ENCODE measurements around the gene FAM24B.
"Not testable (repeated sequence)": the region's sequence is repeated elsewhere in the genome, so short reads cannot be mapped to it uniquely, and the experiment has no call there.

The FAM24B gene, protein sequence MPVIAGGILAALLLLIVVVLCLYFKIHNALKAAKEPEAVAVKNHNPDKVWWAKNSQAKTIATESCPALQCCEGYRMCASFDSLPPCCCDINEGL

DNA sequence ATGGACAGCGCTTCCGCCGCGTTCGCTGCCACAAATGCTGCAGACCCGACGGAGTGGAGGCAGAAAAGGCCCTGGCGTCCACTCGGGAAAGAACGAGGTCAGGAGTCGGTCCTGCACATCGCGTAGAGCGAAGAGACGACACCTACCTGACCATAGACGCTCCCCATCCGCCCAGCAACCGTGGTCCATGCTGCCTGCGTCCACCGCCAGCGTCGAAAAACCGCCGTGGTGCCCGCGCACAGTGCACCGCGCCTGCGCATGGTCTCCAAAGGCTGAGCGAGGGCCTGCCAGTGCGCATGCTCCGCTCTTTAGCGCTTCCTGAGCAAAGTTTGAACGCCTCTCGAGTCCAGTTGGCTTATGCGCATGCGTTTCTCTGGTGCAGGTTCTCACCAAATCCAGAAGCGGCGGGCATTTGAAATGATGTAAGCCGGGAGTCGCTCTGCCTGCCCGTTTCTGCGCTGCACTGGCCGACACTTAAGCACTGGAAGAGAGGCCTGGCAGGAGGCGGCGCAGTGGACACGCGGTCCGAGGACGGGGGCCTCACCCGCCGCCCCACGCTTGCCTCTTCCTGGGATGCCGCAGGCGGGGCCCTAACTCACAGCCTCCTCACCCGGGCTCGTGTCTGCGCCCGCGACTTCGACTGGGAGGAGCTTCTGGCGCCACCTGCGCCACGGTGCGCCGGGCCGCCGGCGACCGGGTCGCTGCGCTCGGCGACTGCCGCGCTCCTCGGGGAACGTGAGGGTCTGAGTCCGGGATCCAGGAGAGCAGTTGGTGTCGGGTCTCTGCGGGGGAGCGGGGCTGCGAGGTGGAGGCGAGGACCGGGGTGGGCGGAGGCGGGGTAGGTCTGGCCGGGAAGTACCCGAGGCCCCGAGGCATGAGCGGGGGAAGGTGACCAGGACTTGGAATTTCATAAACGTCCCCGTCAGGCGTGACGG is at the start of gene FAM24B:
Gene FAM24B, minus strand, starts transcription at position 243 of the 935 bp plus-strand sequence. CDS start 29,066 bp downstream, outside the sequence.
- Mint-ChIP-seq H3K4me3 (peak within 1 kb of the TSS; percentile 89), H3K36me3 (peaks cover 10% of the 10 kb centered on the region), H3K27ac (peak within 1 kb of the TSS; percentile 96), H3K27me3 (no peaks in the 10 kb centered on the region), H3K4me1 (peaks cover 60% of the 10 kb centered on the region), H3K9me3 (no peaks in the 10 kb centered on the region)

- peaks cover 7% of the 10 kb centered on the region for H3K36me3 Mint-ChIP-seq
Measured at GRCh38 chr10:122915700-122916099, 36.3 kb upstream of the FAM24B start.

GRCh38 chr10:122911889-122912484 is 32.6 kb upstream of the FAM24B start:
- H3K4me1 Mint-ChIP-seq = no peaks in the 10 kb centered on the region
- H3K9me3 Mint-ChIP-seq = no peaks in the 10 kb centered on the region
- peaks cover 2% of the 10 kb centered on the region for H3K36me3 Mint-ChIP-seq
- H3K27ac Mint-ChIP-seq = no peak overlapping the region
- peaks cover 4% of the 10 kb centered on the region for H3K27me3 Mint-ChIP-seq
- H3K4me3 Mint-ChIP-seq = no peak overlapping the region

More at GRCh38 chr10:122915700-122916099, 36.3 kb upstream of the FAM24B start:
- Mint-ChIP-seq H3K9me3 (no peaks in the 10 kb centered on the region), H3K27me3 (peaks cover 4% of the 10 kb centered on the region), H3K4me1 (no peaks in the 10 kb centered on the region), H3K4me3 (no peak overlapping the region), H3K27ac (peak overlapping the region; percentile 55)

- H3K27me3 Mint-ChIP-seq = peaks cover 8% of the 10 kb centered on the region
- H3K4me1 Mint-ChIP-seq = no peaks in the 10 kb centered on the region
- H3K27ac Mint-ChIP-seq = no peak within 1 kb of the TSS
- no peak within 1 kb of the TSS for H3K4me3 Mint-ChIP-seq
- H3K36me3 Mint-ChIP-seq = no peaks in the 10 kb centered on the region
- H3K9me3 Mint-ChIP-seq = no peaks in the 10 kb centered on the region
Measured at GRCh38 chr10:122910310-122910709, 30.9 kb upstream of the FAM24B start, which contains the start of gene FAM24A. FAM24A (plus strand) TSS chr10:122910610; CDS start chr10:122911635, 1,025 bp downstream.

GRCh38 chr10:122903861-122904260 is 24.5 kb upstream of the FAM24B start:
- H3K4me3 Mint-ChIP-seq, H3K36me3 Mint-ChIP-seq, H3K27ac Mint-ChIP-seq, H3K4me1 Mint-ChIP-seq: not testable (repeated sequence)
- Mint-ChIP-seq H3K9me3 (peaks cover 26% of the 10 kb centered on the region), H3K27me3 (peaks cover 23% of the 10 kb centered on the region)

DNA sequence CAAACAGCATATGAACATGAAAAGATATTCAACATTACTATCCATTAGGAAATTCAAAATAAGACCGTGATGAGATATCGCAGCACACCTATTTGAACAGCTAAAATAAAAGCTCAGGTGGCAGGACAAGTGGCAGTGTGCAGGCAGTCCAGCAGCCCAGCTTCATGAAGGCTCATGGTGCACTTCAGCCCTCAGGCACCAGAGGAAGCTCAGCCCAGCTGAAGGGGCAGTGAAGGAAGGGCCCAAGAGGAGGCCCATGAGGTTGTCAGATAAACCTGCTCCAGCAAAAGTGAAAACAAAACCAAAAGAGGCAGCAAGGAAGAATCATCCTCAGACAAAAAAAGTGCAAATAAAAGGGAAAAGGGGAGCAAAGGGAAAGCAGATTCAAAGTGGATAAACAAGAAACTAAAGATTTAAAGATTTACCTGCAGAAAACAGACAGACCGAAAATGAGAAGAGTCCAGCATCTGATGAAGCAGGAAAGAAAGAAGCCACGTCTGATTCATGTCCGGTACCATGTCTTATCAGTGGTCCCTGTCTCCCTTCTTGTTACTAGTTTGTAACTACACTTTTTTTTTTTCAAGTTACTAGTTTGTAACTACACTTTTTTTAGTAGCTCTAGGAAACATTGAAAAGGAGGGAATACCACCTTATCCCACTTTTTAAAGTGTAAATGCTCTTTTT is 15.0 kb upstream of the FAM24B start:
- Mint-ChIP-seq H3K27me3 (peaks cover 1% of the 10 kb centered on the region), H3K9me3 (no peaks in the 10 kb centered on the region), H3K4me3 (no peak overlapping the region), H3K4me1 (no peaks in the 10 kb centered on the region), H3K27ac (no peak overlapping the region), H3K36me3 (no peaks in the 10 kb centered on the region)

DNA sequence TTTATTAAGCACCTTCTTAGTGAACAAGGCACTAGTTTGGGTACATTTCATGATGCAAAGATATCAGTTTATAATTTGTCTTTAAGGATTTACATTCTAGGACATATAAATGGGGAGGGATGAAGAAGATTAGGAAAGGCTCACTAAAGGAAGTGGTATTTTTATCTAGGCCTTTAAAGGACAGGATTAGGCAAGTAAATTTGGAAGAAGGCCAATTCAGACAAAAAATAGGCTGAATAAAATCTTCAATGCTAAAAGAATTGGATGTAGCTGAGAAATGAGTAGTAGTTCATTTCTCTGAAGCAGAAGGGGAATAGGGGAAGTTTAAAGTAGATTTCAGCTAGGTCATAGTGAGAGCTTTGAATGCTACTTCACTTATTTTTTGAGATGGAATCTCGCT is 4.8 kb upstream of the FAM24B start:
- no peak overlapping the region for H3K4me3 Mint-ChIP-seq
- H3K36me3 Mint-ChIP-seq = peaks cover 14% of the 10 kb centered on the region
- no peak overlapping the region for H3K27ac Mint-ChIP-seq
- peaks cover 18% of the 10 kb centered on the region for H3K4me1 Mint-ChIP-seq
- no peaks in the 10 kb centered on the region for H3K9me3 Mint-ChIP-seq
- no peaks in the 10 kb centered on the region for H3K27me3 Mint-ChIP-seq

- Mint-ChIP-seq H3K36me3 (peaks cover 10% of the 10 kb centered on the region), H3K4me3 (no peak overlapping the region), H3K4me1 (peaks cover 30% of the 10 kb centered on the region), H3K27me3 (no peaks in the 10 kb centered on the region), H3K27ac (no peak overlapping the region), H3K9me3 (no peaks in the 10 kb centered on the region)
Measured at GRCh38 chr10:122882766-122883165, 3.4 kb upstream of the FAM24B start.

GRCh38 chr10:122878799-122879338 is 512 bp downstream of the FAM24B start:
- peaks cover 9% of the 10 kb centered on the region for H3K36me3 Mint-ChIP-seq
- H3K9me3 Mint-ChIP-seq = no peaks in the 10 kb centered on the region
- no peaks in the 10 kb centered on the region for H3K27me3 Mint-ChIP-seq
- peak overlapping the region; percentile 65 for H3K27ac Mint-ChIP-seq
- H3K4me3 Mint-ChIP-seq = peak overlapping the region; percentile 89
- peaks cover 67% of the 10 kb centered on the region for H3K4me1 Mint-ChIP-seq

- Mint-ChIP-seq H3K27me3 (no peaks in the 10 kb centered on the region), H3K36me3 (peaks cover 10% of the 10 kb centered on the region), H3K27ac (no peak overlapping the region), H3K4me3 (peak overlapping the region; percentile 89), H3K4me1 (peaks cover 68% of the 10 kb centered on the region), H3K9me3 (no peaks in the 10 kb centered on the region)
Measured at GRCh38 chr10:122877264-122877663, 2.1 kb downstream of the FAM24B start.

DNA sequence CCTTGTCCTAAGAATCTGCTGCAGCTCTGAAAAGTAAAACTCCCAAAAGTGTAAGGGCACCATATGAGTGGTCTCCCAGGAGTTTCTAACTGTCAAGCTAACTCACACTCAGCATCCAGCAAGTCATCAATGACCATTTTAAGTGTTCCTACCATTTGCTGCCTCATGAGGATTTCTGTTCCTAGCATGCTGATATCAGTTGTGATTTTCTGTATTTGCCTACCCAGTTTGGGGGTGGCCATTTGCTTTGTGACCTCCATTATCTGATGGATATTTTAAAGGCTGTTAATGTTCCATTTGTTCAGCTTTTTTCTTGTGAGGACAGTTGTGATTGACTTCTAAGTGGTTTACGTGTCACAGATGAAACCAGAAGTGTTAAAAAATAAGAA is 2.9 kb downstream of the FAM24B start:
- H3K27ac Mint-ChIP-seq = no peak overlapping the region
- H3K4me1 Mint-ChIP-seq = peaks cover 66% of the 10 kb centered on the region

GRCh38 chr10:122875843-122876466 is 3.4 kb downstream of the FAM24B start:
- peaks cover 13% of the 10 kb centered on the region for H3K36me3 Mint-ChIP-seq
- H3K27me3 Mint-ChIP-seq = no peaks in the 10 kb centered on the region
- H3K4me1 Mint-ChIP-seq = peaks cover 66% of the 10 kb centered on the region
- H3K9me3 Mint-ChIP-seq = no peaks in the 10 kb centered on the region
- H3K4me3 Mint-ChIP-seq = no peak overlapping the region
- H3K27ac Mint-ChIP-seq = no peak overlapping the region

More for the DNA sequence above, 2.9 kb downstream of the FAM24B start:
- no peaks in the 10 kb centered on the region for H3K9me3 Mint-ChIP-seq
- H3K36me3 Mint-ChIP-seq = peaks cover 13% of the 10 kb centered on the region
- no peaks in the 10 kb centered on the region for H3K27me3 Mint-ChIP-seq
- no peak overlapping the region for H3K4me3 Mint-ChIP-seq

- H3K9me3 Mint-ChIP-seq, H3K27ac Mint-ChIP-seq, H3K27me3 Mint-ChIP-seq, H3K4me3 Mint-ChIP-seq: not testable (repeated sequence)
- Mint-ChIP-seq H3K4me1 (peaks cover 65% of the 10 kb centered on the region), H3K36me3 (peaks cover 24% of the 10 kb centered on the region)
Measured at GRCh38 chr10:122871947-122872346, 7.4 kb downstream of the FAM24B start.

GRCh38 chr10:122868768-122869167 is 10.6 kb downstream of the FAM24B start:
- H3K36me3 Mint-ChIP-seq = peaks cover 25% of the 10 kb centered on the region
- H3K4me3 Mint-ChIP-seq, H3K27ac Mint-ChIP-seq, H3K27me3 Mint-ChIP-seq, H3K9me3 Mint-ChIP-seq: not testable (repeated sequence)
- peaks cover 53% of the 10 kb centered on the region for H3K4me1 Mint-ChIP-seq
